Endodermal cell (in vitro differentiated cells): Measurements from ENCODE around the gene NTN3. TPM values are rescaled to one million over a fixed set of nuclear protein-coding genes. Genes with fewer than 3 reads are reported as not detected.

Source experiments
- DNase-seq: peaks from one replicate; pipeline ENCODE4 v3.0.0-alpha.2; 2017
- H3K27ac ChIP-seq: 2 replicates; pipeline ENCODE4 v1.5.1; 2013; ENCODE audit warnings: mild to moderate bottlenecking, low read depth, low read length, moderate library complexity
- H3K27me3 ChIP-seq: 2 replicates; pipeline ENCODE4 v1.6.1; 2013; ENCODE audit warnings: mild to moderate bottlenecking, low read length, moderate library complexity; ENCODE audit not compliant: insufficient read depth, control insufficient read depth, poor library complexity, severe bottlenecking
- H3K36me3 ChIP-seq: 2 replicates; pipeline ENCODE4 v1.7.0; 2013; ENCODE audit warnings: mild to moderate bottlenecking, low read length, moderate library complexity; ENCODE audit not compliant: control insufficient read depth, insufficient read depth
- H3K4me1 ChIP-seq: one replicate; pipeline ENCODE4 v1.7.0; 2013; ENCODE audit warnings: low read length; ENCODE audit not compliant: control insufficient read depth, insufficient read depth
- H3K4me3 ChIP-seq: 2 replicates; pipeline ENCODE4 v1.5.1; 2013; ENCODE audit warnings: mild to moderate bottlenecking, low read length, moderate library complexity
- H3K9ac ChIP-seq: 2 replicates; pipeline ENCODE4 v1.6.1; 2013; ENCODE audit warnings: mild to moderate bottlenecking, low read length, moderate library complexity; ENCODE audit not compliant: poor library complexity, severe bottlenecking; ENCODE audit errors: extremely low read depth
- H3K9me3 ChIP-seq: 2 replicates; pipeline ENCODE4 v1.6.1; 2013; ENCODE audit warnings: mild to moderate bottlenecking, low read length, moderate library complexity; ENCODE audit not compliant: control insufficient read depth
- H3K27ac Mint-ChIP-seq: 2 replicates; pipeline ENCODE4 v1.8.0; 2020; ENCODE audit warnings: mixed read lengths
- H3K27me3 Mint-ChIP-seq: 2 replicates; pipeline ENCODE4 v1.8.0; 2021; ENCODE audit warnings: mild to moderate bottlenecking, mixed read lengths; ENCODE audit not compliant: insufficient read depth
- H3K36me3 Mint-ChIP-seq: 2 replicates; pipeline ENCODE4 v1.8.0; 2020; ENCODE audit warnings: low read depth, mixed read lengths
- H3K4me1 Mint-ChIP-seq: 2 replicates; pipeline ENCODE4 v1.8.0; 2020; ENCODE audit warnings: mixed read lengths
- H3K4me3 Mint-ChIP-seq: 2 replicates; pipeline ENCODE4 v1.8.0; 2020; ENCODE audit warnings: mild to moderate bottlenecking, moderate library complexity, mixed read lengths
- H3K9me3 Mint-ChIP-seq: 2 replicates; pipeline ENCODE4 v1.8.0; 2020; ENCODE audit warnings: mild to moderate bottlenecking, mixed read lengths
- CTCF ChIP-seq: fragments of 200-600 bp; sonication (generic); conservative IDR thresholded peaks from 2 replicates; pipeline ENCODE4 v1.5.0; 2021; ENCODE audit warnings: antibody characterized with exemption, mild to moderate bottlenecking
- WGBS, 2 experiments: methylation state at CpG; one replicate each; pipeline versions ENCODE4 v1.1.5 to v1.1.7; 2013; ENCODE audit warnings: missing lambda C conversion rate in 2 of 2, mixed read lengths in 1 of 2; ENCODE audit not compliant: insufficient coverage in 1 of 2, insufficient read length in 1 of 2; 5-methylcytosine and 5-hydroxymethylcytosine counted together
- total RNA-seq, 2 donors: library from RNA; stranded (reverse); fragmentation: NEBNext Ultra II Directional in 1 of 2; extraction: Animal tissue kit (Norgen Biotek cat#: 25700) in 1 of 2; gene quantifications; 2 replicates in 1 of 2; 3 replicates in 1 of 2; pipeline ENCODE4 v1.2.1, GENCODE V29; 2021

Gene NTN3
- total RNA-seq, 2 donors from 2014 or later, result 0.48 to 0.62 TPM

- H3K4me3 ChIP-seq, result no peak overlapping the region
- H3K9ac ChIP-seq, result no peak overlapping the region
These were observed 31.1 kb downstream of the NTN3 start for GRCh38 chr16:2501946-2502895.

GRCh38 chr16:2505695-2506094, 34.6 kb downstream of the NTN3 start:
- H3K4me3 Mint-ChIP-seq, result no peak overlapping the region
- 90 to 92% methylated on average over 11 to 14 of the region's 14 CpGs for WGBS, 2 experiments
- no peak overlapping the region for H3K27ac Mint-ChIP-seq
- no peak for DNase-seq
- Histone ChIP-seq H3K36me3 (peaks cover 3% of the 10 kb centered on the region), H3K4me1 (no peaks in the 10 kb centered on the region), H3K27ac (no peak overlapping the region), H3K9me3 (no peaks in the 10 kb centered on the region), H3K4me3 (no peak overlapping the region), H3K9ac (no peak overlapping the region), H3K27me3 (no peaks in the 10 kb centered on the region)
- no peaks in the 10 kb centered on the region for H3K27me3 Mint-ChIP-seq
- peaks cover 3% of the 10 kb centered on the region for H3K4me1 Mint-ChIP-seq
- H3K9me3 Mint-ChIP-seq, result no peaks in the 10 kb centered on the region
- no peak for TF ChIP-seq CTCF
- no peaks in the 10 kb centered on the region for H3K36me3 Mint-ChIP-seq

More at GRCh38 chr16:2501946-2502895, 31.1 kb downstream of the NTN3 start:
- Mint-ChIP-seq H3K4me1 (no peaks in the 10 kb centered on the region), H3K9me3 (no peaks in the 10 kb centered on the region), H3K4me3 (no peak overlapping the region), H3K27ac (no peak overlapping the region), H3K36me3 (peaks cover 5% of the 10 kb centered on the region), H3K27me3 (no peaks in the 10 kb centered on the region)
- Histone ChIP-seq H3K36me3 (peaks cover 3% of the 10 kb centered on the region), H3K27ac (no peak overlapping the region), H3K9me3 (no peaks in the 10 kb centered on the region), H3K27me3 (no peaks in the 10 kb centered on the region), H3K4me1 (no peaks in the 10 kb centered on the region)
- TF ChIP-seq CTCF, result no peak
- DNase-seq, result no peak
- WGBS, 2 experiments, result 86 to 87% methylated on average over 10 to 18 of the region's 18 CpGs

GRCh38 chr16:2507052-2507659, 36.1 kb downstream of the NTN3 start:
- Mint-ChIP-seq H3K4me3 (no peak overlapping the region), H3K27ac (no peak overlapping the region), H3K4me1 (peaks cover 14% of the 10 kb centered on the region), H3K36me3 (no peaks in the 10 kb centered on the region), H3K27me3 (no peaks in the 10 kb centered on the region), H3K9me3 (no peaks in the 10 kb centered on the region)
- Histone ChIP-seq H3K9ac (no peak overlapping the region), H3K27ac (no peak overlapping the region), H3K4me1 (no peaks in the 10 kb centered on the region), H3K4me3 (no peak overlapping the region), H3K27me3 (no peaks in the 10 kb centered on the region), H3K36me3 (peaks cover 3% of the 10 kb centered on the region), H3K9me3 (no peaks in the 10 kb centered on the region)
- WGBS, 2 experiments, result 90 to 92% methylated on average over 14 of the region's 14 CpGs
- no peak for TF ChIP-seq CTCF
- DNase-seq, result no peak
